Stimulated activated naive CD4-positive, alpha-beta T cell treated with Interleukin-2 at 50 U/mL for 16 hours (primary cell): ENCODE data around the gene TMEM238.

Experiments used
- DNase-seq: peaks from one replicate; lab custom pipeline; 2025; lab: John Stamatoyannopoulos, UW

Gene TMEM238

DNA sequence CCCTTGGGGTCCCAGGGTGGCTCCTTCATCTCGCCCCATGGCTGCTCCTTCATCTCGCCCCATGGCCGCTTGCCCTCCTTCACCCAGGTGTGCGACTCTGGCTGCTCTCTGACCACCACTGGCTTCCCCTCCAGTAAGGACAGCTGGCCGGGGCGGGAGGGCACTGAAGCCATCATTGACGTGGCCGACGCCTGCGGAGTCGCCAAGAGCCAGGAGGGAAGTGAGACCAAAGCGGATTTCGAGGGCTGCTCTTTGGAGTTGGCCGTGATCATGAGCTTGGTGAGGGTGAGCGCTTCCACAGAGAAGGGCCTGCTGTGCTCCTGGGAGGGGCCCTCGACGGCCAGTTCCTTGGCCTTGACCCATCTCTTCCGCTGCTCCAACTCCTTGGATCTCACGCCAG is 25.6 kb downstream of the TMEM238 start:
- no peak for DNase-seq

DNA sequence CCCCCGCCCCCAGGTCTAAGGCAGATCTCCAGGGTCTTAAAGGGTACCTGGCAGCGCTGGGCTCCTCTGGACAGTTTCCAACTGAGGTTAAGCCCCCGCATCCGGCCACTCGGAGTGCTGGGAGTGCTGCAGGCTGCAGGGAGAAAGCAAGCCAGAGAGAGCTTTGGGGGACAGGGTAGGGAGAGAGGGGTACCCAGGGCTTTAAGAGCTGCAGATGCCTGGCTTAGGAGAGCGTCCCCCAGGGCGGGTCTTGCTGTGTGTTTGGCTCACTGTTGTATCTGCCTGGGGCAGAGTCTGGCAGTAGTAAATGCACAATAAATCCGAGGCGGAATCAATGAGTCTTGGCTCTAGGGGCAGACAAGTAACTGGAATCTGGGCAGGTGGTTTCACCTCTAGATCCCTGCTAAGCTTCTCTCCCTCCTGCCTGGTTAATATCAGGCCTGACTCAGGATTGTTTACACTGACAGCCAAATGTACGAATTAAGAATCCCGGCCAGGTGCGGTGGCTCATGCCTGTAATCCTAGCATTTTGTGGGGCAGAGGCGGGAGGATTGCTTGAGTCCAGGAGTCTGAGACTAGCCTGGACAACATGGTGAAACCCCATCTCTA is 28.8 kb downstream of the TMEM238 start:
- no peak for DNase-seq

- DNase-seq: no peak
Measured at GRCh38 chr19:55354698-55355212, 29.3 kb downstream of the TMEM238 start, which contains the start of gene COX6B2. Gene COX6B2 (minus strand): TSS chr19:55354719. CDS start chr19:55354521, 198 bp downstream.

- DNase-seq: peak; percentile 58
Measured at GRCh38 chr19:55353803-55354697, 30.0 kb downstream of the TMEM238 start.

DNA sequence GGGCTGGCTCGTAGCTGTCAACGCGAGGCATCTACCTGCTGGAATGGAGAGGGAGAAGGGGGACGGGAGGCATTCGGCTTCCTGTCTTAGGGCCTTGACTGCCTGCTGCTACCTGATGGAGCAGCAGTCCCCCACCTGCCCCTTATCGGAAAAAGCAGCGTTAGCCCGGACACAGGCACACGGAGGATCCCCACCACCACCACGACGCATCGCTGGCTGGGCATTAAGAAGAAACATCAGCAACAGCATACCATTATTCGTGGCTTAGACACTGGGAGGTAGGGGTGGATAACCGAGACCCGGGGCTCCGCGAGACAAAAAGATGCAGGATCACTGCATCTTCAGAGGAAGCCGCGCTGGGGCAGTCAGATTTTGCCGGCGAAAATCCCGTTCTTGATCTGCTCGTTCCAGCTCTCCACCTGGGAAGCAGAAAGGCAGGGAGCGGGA is 30.7 kb downstream of the TMEM238 start:
- DNase-seq: no peak

- DNase-seq: no peak
Measured at GRCh38 chr19:55352549-55353145, 31.4 kb downstream of the TMEM238 start.

- DNase-seq: no peak
Measured at GRCh38 chr19:55352040-55352439, 32.1 kb downstream of the TMEM238 start.

DNA sequence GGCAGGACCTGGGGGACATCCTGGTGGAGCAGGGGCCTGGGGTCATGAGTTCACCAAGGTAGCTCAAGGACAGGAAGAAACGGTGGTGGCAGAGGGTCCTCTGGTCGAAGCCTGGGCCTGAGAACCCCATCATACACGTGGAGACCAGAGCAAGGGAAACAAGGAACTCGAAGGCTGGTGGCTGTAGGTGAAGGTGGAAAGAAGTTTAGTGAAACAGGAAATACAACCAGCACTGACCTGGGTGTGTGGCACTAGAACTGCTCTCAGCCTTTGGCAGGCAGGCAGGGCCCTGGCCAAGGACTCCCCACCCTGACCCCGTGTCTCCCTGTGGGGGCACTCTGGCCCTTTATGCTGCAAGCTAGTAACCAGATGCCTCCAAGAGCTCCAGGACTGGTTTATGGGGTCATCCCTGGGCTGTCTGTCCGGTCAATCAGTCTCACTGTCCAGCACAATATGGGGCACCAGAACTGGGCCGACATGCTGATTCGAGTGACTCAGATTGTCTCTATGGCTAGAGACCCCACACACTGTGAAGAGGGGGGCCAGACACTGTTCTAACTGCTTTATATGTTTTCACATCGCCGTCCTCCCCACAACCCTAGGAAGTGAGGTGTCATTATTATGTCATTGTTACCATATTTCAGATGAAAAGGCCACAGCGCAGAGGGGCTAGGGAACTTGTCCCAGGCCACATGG is 33.3 kb downstream of the TMEM238 start:
- no peak for DNase-seq

DNA sequence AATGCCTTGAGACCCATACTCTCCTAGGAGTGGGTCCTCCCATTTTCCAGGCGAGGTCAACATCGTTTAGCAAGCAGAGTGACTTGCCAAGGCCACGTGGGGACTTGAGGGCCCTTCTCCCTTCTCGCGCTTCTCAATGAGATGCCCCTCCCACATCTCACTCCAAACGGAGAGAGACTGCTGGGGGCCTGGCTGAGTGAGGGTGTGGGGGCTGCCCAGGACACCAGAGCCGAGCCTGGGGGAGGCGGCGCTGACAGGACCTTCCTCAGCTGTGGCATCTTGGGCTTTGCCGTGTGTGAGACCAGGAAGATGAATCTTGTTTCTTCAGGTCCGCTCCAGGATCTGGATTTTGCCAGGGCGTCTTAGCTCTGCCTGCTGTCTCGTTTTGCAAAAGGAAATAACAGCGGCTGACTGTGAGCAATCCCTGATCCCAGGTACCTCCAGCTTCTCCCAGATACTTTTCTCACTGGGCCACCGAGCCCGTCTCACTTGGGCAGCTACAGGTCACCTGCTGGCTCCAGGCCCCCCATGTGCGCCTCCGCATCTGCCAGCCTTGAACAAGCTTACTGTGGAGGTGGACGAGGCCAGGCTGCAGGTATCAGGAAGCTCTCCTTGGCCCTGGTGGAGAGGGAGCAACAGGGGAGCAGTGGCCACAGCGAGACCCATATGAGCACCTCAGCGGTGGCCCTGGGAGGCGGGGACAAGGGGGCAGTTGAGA is 35.6 kb downstream of the TMEM238 start:
- no peak for DNase-seq

GRCh38 chr19:55347442-55348009 is 36.6 kb downstream of the TMEM238 start:
- DNase-seq: no peak

DNA sequence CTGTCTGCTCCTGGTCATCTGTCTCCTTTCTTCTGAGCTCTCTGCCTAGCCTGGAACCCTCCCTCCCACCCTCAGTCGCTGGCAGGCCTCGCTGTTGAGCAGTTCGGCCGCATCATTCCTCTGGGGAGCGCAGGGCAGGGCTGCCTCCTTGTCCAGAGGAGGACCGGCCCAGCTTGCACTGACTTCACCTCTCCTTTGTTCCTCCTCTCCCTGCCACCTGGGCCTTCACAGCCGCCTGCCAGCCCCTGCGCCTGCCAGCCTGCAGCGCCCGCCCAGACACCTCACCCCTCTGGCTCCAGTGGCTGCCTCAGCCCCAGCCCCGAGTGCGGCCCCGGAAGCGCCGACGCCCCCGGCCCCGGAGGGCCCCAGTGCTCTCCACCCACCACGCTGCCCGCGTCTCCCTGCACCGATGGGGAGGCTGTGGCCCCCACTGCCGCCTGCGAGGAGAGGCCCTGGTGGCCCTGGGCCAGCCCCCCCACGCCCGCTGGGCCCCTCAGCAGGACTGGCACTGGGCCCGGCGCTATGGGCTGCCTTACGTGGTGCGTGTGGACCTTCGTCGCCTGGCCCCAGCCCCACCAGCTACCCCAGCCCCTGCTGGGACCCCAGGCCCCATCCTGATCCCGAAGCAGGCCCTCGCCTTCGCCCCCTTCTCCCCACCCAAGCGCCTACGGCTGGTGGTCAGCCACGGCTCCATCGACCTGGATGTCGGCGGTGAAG is 37.2 kb downstream of the TMEM238 start:
- no peak for DNase-seq

DNA sequence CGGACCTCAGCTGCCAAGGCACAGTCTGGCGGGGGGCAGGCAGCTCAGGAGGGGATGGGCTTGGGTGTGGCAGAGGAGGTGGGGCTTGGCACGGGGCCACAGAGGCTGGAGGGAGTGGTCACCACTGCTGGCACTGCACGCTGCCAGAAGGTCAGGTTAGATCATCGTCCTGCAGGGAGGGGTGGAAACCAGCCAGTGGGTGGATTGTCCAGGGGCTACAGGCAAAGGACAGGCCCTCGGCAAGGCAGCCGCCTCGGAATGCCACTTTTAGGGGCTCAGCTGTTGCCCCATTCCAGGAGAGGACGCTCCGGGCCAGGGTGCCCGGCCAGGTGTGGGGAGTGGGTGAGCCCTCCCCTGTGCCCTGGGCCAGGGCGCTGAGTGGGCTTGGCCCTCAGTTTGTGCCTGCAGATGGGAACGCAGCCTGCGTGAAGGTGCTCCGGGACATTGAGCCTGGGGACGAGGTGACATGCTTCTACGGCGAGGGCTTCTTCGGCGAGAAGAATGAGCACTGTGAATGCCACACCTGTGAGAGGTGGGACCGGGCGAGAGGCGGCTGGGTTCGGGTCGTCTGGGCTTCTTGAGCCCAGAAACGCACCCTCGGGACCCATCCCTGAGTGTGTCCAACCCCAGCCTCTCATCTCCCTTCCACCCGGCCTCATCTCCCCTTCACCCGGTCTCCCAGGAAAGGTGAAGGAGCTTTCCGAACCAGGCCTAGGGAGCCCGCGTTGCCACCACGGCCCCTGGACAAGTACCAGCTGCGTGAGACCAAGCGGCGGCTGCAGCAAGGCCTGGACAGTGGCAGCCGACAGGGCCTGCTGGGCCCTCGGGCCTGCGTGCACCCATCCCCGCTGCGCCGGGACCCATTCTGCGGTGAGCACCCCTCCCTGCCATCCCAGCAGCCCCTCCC is 38.0 kb downstream of the TMEM238 start:
- no peak for DNase-seq

DNA sequence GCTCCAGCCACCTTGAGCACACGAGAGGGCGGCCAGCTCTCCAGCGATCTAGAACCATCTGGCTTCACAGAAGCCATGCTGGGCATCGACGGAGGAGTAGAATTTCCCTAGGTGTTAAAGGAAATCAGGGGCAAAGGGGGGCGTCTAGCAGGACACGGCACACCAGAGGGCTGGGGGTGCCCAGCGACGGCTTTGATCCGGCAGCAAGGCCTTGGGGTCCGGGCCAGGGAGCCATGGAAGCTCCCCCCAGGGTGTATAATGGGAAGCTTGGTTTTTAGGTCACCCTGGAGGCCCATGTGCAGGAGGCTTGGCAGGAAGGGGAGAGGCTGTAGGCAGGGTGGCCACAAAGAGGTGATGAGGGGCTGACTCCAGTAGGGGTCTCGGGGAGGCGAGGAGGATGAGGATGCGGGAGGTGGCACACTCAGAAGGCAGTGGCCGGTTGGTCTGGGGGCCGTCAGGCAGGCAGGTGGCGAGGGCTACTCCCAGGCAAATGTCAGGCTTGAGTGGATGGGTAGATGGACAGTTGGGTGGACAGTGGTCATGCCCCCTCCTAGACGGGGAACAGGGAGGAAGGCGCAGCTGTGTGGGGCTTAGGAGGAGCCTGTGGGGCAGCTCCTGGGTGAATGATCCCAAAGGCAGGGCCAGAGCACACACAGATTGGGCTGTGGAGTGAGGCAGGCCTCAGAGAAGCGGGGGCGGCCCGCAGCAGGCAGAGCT is 38.8 kb downstream of the TMEM238 start:
- DNase-seq: no peak

- no peak for DNase-seq
Measured at GRCh38 chr19:55344444-55344843, 39.6 kb downstream of the TMEM238 start.

DNA sequence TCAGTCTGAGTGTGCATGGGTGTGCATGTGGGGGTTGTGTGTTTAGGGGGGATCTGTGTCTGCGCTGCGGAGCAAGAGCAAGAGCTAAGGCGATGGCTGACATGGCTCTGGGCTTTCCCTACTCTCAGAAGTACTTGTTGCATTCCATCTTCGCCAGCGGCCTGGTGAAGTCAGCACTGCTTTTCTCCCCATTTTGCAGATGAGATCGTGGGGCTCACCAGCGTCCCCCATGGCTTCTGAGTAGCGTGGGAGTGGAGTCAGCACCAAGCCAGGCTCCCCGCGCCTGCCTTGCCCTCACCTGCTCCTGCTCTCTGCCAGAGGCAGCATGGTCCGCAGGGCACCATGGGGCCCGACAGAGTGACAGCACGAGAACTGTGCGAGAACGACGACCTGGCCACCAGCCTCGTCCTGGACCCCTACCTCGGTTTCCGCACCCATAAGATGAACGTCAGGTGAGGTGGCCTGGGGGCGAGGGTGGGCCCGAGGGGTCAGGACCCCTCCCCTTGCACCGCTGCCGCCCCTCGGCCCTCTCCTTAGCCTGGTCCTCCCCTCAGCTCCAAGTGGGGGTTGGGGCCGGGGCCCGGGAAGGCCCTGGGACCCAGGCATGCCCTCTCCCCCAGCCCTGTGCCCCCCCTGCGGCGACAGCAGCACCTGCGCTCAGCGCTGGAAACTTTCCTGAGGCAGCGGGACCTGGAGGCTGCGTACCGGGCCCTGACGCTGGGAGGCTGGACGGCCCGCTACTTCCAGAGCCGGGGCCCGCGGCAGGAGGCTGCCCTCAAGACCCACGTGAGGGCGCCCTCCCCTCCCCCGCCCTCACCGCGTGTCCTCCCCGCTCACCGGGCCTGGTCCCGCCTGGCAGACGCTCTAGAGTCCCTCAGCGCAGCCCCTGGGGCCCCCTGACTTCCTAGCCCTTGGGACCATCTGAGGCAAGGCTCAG is 42.2 kb downstream of the TMEM238 start:
- no peak for DNase-seq

DNA sequence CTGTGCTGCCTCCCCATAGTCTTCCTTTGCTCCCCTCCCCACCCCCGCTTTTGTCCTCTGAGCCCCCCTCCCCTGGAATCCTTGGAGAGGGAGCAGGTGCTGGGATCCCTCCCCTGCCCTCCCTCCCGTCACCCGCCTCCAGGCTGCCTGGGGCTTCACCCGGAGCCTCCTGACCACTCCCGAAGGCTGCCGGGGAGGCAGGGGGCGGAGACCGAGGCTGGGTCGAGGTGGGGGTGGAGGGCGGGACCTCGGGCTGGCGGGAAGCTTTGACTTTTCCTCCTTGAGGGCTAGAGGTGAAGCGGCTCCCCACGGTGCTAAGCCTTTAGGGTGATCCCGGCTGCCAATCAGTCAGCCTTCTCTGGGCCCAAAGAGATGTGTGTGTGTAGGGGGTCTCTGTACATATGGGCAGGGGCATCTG is 42.9 kb downstream of the TMEM238 start:
- DNase-seq: peak; percentile 48

DNA sequence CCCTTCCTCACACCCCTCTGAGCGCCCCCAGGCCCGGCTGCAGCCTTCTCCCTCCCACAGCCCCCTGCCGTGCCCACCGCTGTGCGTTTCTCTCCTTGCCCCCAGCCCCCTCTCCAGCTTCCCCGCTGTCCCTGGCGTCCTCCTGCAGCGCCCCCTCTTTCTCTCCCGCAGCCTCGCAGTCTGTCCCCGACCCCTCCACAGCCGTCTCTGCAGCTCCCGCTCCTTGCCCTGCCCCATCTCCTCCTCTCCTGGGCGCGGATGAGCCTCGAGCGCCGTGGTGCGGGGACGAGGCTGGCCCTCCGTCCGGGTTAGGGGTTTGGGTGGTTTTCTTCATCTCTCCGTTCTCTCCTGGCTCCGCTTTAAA is 43.3 kb downstream of the TMEM238 start:
- no peak for DNase-seq
